Uterus (tissue), 4 donors: Measurements from ENCODE around the gene FOXM1. TPM values are rescaled to one million over a fixed set of nuclear protein-coding genes. Genes with fewer than 3 reads are reported as not detected.
"Not testable (repeated sequence)": the region's sequence is repeated elsewhere in the genome, so short reads cannot be mapped to it uniquely, and the experiment has no call there.

Experiments used
- DNase-seq, 2 donors: peaks; one replicate each; pipeline ENCODE4 v3.0.0-alpha.2; 2019 to 2020
- H3K27ac ChIP-seq, 2 donors: fragments of 200-600 bp; sonication (generic); 1 replicate in 1 of 2; 2 replicates in 1 of 2; pipeline ENCODE4 v1.5.1; 2016 to 2018
- H3K27me3 ChIP-seq, 2 donors: fragments of 200-600 bp; sonication (generic); one replicate each; pipeline ENCODE4 v1.5.1; 2018 to 2019; ENCODE audit warnings: control low read depth in 1 of 2
- H3K36me3 ChIP-seq, 2 donors: fragments of 200-600 bp; sonication (generic); one replicate each; pipeline ENCODE4 v1.5.1; 2019; ENCODE audit warnings: control low read depth in 1 of 2
- H3K4me1 ChIP-seq, 2 donors: fragments of 200-600 bp; sonication (generic); one replicate each; pipeline ENCODE4 v1.5.1; 2018 to 2019; ENCODE audit warnings: control low read depth in 1 of 2
- H3K4me3 ChIP-seq, 2 donors: fragments of 200-600 bp; sonication (generic); 1 replicate in 1 of 2; 2 replicates in 1 of 2; pipeline ENCODE4 v1.5.1; 2018 to 2019; ENCODE audit warnings: mild to moderate bottlenecking in 1 of 2
- H3K9me3 ChIP-seq, 2 donors: fragments of 200-600 bp; sonication (generic); one replicate each; pipeline ENCODE4 v1.5.1; 2019; ENCODE audit warnings: control low read depth in 1 of 2
- POLR2A ChIP-seq, 2 donors: fragments of 450-650 bp; IDR thresholded peaks; one replicate each; pipeline ENCODE4 v1.6.1; 2016; ENCODE audit warnings: antibody characterized with exemption in 2 of 2, mild to moderate bottlenecking in 1 of 2, moderate library complexity in 1 of 2
- intact Hi-C: fragments of 100-400 bp; cut with DNase I; formaldehyde crosslinking; loops from one replicate; pipeline ENCODE4 v1.15.1; 2023; ENCODE audit warnings: low total_unique reads
- total RNA-seq, 4 donors: library from RNA; depleted of rRNA in 3 of 4; stranded (reverse); fragments of >200 nt in 3 of 4; gene quantifications; one replicate each; pipeline versions ENCODE4 v1.1.0 to v1.2.4, GENCODE V29; 2014 to 2023
- TF ChIP-seq, protein P1 (sequence below), 4 experiments: fragments of 200-600 bp in 2 of 4; fragments of 450-650 bp in 2 of 4; sonication (generic) in 2 of 4; IDR thresholded peaks; one replicate each; pipeline ENCODE4 v1.5.1; 2016 to 2019; ENCODE audit warnings: antibody characterized with exemption in 4 of 4, mild to moderate bottlenecking in 2 of 4, moderate library complexity in 1 of 4
- donor health status: DM: yes; HTN: yes; CAD: no.

FOXM1 gene
- total RNA-seq, 4 donors from 2014 or later: 9.6 TPM; not detected in 3

DNA sequence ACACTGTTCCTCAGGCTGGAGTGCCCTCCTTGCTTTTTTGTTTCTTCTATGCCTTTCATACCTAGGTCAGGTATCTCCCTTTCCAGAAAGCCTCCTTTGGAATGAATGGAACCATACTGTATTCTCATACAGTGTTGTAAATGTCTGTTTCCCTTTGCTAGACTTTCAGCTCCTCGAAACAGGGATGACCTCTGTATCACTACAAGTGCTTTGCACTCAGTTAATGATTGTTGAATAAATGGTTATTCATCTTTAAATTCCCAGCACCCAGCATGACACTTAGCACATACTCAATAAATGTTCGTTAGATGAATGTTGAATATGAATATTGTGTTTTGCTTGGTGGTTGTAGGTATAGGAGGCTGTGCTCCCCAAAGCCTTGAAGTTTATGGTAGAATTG is 7.8 kb upstream of the FOXM1 start:
- no peak overlapping the region for H3K27ac ChIP-seq
- no peaks in the 10 kb centered on the region for H3K36me3 ChIP-seq
- intact Hi-C loops: no loop called here
- H3K27me3 ChIP-seq: no peaks in the 10 kb centered on the region
- no peak for DNase-seq
- H3K9me3 ChIP-seq: no peaks in the 10 kb centered on the region
- no peak for TF ChIP-seq POLR2A (IDR thresholded peaks at IDR 0.05)
- H3K4me3 ChIP-seq: no peak overlapping the region
- no peaks in the 10 kb centered on the region for H3K4me1 ChIP-seq

DNA sequence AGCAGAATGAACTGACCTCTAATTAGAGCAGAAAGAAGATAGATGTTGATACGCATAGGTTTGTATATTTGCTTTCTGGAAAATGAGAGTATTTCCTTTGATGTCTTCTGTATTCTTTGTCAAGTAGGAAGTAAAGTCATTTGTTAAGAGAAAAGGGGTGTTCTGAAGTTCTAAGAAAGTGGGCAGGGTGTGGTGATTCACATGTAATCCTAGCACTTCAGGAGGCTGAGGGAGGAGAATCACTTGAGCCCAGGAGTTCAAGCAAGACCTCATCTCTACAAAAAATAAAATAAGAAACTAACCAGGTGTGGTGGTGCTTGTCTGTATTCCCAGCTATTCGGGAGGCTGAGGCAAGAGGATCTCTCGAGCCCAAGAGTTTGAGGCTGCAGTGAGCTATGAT is 2.9 kb upstream of the FOXM1 start:
- intact Hi-C loops: no loop called here

DNA sequence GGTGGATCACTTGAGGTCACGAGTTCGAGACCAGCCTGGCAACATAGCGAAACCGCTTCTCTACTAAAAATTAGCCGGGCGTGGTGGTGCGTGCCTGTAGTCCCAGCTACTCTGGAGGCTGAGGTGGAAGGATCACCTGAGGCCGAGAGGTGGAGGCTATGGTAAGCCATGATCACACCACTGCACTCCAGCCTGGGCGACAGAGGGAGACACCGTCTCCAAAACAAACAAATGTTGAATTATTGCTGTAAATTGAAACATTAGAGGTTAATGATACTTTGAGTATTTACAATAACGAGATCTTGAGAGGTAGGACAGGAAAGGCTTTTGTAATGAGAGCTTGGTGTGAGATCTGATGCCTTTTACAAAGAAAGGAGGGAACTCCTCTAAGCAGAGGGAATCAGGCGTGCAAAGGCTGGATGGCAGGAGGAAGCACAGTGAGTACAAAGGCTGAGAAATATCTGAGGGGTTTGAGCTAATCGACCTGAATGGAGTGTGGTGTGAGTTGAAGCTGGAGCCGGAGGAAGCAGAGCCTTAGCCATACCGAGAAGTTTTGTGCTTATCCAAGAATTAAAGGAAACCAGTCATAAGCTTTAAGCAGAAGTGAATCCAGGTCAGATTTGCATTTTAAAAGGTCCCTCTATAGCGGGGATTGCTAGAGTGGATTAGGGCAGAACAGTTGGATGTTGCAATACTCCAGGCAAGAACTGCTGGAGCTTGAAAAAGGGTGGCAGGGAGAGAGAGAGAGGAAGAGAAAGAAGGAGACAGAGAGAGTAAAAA is 1.2 kb upstream of the FOXM1 start:
- intact Hi-C loops: no loop called here
- Histone ChIP-seq H3K27me3 (no peaks in the 10 kb centered on the region), H3K36me3 (no peaks in the 10 kb centered on the region), H3K27ac (peak overlapping the region; percentile 92 to 95), H3K4me3 (peak overlapping the region; percentile 62 to 72), H3K9me3 (no peaks in the 10 kb centered on the region), H3K4me1 (peaks cover 0 to 12% of the 10 kb centered on the region in 2 donors)
- TF ChIP-seq POLR2A (IDR thresholded peaks at IDR 0.05): no peak
- DNase-seq: no peak

More for the DNA sequence above, 2.9 kb upstream of the FOXM1 start:
- no peak overlapping the region for H3K4me3 ChIP-seq
- H3K36me3 ChIP-seq: no peaks in the 10 kb centered on the region
- no peaks in the 10 kb centered on the region for H3K9me3 ChIP-seq
- H3K27ac ChIP-seq: no peak overlapping the region
- H3K4me1 ChIP-seq: peaks cover 0 to 12% of the 10 kb centered on the region in 2 donors
- H3K27me3 ChIP-seq: no peaks in the 10 kb centered on the region
- DNase-seq: no peak
- TF ChIP-seq POLR2A (IDR thresholded peaks at IDR 0.05): no peak
- TF ChIP-seq, protein P1, sequence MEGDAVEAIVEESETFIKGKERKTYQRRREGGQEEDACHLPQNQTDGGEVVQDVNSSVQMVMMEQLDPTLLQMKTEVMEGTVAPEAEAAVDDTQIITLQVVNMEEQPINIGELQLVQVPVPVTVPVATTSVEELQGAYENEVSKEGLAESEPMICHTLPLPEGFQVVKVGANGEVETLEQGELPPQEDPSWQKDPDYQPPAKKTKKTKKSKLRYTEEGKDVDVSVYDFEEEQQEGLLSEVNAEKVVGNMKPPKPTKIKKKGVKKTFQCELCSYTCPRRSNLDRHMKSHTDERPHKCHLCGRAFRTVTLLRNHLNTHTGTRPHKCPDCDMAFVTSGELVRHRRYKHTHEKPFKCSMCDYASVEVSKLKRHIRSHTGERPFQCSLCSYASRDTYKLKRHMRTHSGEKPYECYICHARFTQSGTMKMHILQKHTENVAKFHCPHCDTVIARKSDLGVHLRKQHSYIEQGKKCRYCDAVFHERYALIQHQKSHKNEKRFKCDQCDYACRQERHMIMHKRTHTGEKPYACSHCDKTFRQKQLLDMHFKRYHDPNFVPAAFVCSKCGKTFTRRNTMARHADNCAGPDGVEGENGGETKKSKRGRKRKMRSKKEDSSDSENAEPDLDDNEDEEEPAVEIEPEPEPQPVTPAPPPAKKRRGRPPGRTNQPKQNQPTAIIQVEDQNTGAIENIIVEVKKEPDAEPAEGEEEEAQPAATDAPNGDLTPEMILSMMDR (IDR thresholded peaks at IDR 0.05): no peak

DNA sequence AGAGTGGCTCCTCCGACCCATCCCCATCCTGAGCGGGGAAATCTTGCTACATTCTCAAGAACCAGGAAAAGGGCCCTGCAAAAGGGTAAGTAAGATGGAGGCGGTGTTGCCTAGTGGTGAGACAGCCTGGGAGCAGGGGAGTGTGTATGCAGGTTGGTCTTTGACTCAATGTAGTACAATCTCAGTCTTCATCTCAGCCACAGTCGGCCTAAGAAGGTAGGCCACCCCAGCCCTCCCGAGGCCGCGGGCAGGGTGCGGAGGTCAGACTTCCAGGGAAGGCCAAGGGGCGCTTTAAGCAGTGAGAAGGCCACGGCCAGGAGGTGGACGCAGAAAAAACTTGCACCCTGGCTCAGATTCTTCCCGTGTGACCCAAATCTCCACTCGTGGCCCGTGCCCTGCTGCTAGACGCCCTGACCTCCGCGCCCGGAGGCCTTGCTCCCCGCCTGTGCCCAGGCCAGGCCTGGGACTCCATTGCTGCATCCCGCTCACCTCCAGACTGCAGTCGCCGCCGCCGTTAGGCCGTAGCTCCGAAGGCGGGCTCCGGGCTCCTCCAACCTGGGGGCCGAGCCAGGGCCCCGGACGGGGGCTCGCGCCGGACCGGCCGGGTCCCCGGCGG is 435 bp downstream of the FOXM1 start:
- H3K4me3 ChIP-seq: peak overlapping the region; percentile 62 to 72
- TF ChIP-seq POLR2A (IDR thresholded peaks at IDR 0.05): no peak
- TF ChIP-seq, protein P1 (IDR thresholded peaks at IDR 0.05): no peak
- peaks cover 0 to 12% of the 10 kb centered on the region in 2 donors for H3K4me1 ChIP-seq
- intact Hi-C loops: no loop called here
- no peaks in the 10 kb centered on the region for H3K36me3 ChIP-seq
- H3K27me3 ChIP-seq: no peaks in the 10 kb centered on the region
- H3K27ac ChIP-seq: peak overlapping the region; percentile 92 to 95
- DNase-seq: no peak
- no peaks in the 10 kb centered on the region for H3K9me3 ChIP-seq

DNA sequence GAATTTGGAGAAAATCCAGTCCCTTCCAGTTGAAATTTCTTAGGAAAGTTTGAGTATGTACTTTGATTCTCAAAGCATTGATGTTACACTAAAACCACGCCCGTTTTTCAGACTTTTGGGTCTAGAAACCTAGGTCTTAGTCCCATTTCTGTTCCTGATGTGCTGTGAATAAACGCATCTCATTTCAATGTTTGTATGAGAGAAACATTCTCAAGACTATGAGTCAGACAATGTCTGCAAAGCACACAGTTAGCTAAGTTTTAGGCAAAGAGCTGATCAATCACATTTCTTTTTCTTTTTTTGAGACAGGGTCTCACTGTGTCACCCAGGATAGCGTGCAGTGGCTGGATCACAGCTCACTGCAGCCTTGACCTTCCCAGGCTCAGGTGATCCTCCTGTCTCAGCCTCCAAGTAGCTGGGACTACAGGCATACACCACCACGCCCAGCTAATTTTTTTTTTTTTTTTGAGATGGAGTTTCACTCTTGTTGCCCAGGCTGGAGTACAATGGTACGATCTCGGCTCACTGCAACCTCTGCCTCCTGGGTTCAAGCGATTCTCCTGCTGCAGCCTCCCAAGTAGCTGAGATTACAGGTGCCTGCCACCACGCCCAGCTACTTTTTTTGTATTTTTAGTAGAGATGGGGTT is 7.9 kb downstream of the FOXM1 start:
- DNase-seq, H3K9me3 ChIP-seq, H3K4me1 ChIP-seq, H3K36me3 ChIP-seq, intact Hi-C loops, H3K4me3 ChIP-seq, H3K27ac ChIP-seq, H3K27me3 ChIP-seq: not testable (repeated sequence)

DNA sequence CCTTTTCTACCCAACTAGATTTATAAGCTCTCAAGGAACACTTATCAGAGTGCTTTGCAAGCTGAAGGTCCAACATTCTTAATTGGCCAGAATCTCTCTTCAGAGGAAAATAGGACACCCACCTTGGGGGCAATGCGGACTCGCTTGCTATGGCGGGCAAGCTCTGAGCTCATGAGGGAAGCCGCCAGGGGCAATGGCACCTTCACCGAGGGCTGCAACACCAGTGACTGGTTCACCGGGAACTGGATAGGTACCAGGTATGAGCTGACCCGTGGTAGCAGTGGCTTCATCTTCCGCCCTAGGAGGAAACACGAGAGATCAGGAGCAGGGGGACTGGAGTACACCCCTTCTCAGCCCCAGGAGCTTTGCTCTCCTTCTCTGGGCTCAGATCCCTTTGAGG is 12.8 kb downstream of the FOXM1 start:
- Histone ChIP-seq H3K9me3 (no peaks in the 10 kb centered on the region), H3K4me1 (no peaks in the 10 kb centered on the region), H3K4me3 (no peak overlapping the region), H3K27me3 (no peaks in the 10 kb centered on the region), H3K36me3 (no peaks in the 10 kb centered on the region), H3K27ac (no peak overlapping the region)
- TF ChIP-seq POLR2A (IDR thresholded peaks at IDR 0.05): no peak
- TF ChIP-seq, protein P1 (IDR thresholded peaks at IDR 0.05): no peak
- intact Hi-C loops: no loop called here
- no peak for DNase-seq

DNA sequence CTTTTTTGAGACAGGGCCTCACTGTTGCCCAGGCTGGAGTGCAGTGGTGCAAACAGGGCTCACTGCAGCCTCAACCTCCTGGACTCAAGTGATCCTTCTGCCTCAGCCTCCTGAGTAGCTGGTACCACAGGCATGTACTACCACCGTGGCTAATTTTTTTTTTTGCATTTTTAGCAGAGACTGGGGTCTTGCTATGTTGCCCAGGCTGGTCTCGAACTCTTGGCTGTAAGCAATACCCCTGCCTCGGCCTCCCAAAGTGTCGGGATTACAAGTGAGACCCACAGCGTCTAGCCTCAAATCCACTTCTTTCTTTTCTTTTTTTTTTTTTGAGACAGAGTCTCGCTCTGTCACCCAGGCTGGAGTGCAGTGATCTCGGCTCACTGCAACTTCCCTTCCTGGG is 13.6 kb downstream of the FOXM1 start:
- H3K36me3 ChIP-seq, H3K4me3 ChIP-seq, H3K27me3 ChIP-seq, intact Hi-C loops, H3K27ac ChIP-seq, H3K4me1 ChIP-seq, H3K9me3 ChIP-seq, DNase-seq: not testable (repeated sequence)
